ENCODE results near the gene DGKA.
"Not testable (repeated sequence)": the region's sequence is repeated elsewhere in the genome, so short reads cannot be mapped to it uniquely, and the experiment has no call there.

DNA sequence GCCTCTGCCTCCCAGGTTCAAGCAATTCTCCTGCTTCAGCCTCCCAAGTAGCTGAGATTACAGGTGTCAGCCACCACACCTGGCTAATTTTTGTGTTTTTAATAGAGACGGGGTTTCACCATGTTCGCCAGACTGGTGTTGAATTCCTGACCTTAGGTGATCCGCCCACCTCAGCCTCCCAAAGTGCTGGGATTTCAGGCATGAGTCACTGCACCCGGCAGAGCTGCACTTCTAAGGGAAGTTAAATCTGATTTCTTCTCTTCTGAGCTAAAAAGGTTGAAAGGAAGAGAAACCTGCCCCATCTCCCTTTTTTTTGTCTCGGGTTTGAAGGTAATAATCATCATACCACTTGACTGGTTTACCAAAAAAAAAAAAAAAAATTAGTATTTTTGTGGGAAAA lies 50.9 kb downstream of the DGKA start:
- not testable (repeated sequence) for TF ChIP-seq CTCF (IDR thresholded peaks at IDR 0.05 in 4 of 5, conservative IDR thresholded peaks at IDR 0.05 in 1 of 5); POLR2A (IDR thresholded peaks at IDR 0.05)
